Epithelial cell of alveolus of lung (primary cell): ENCODE results near the gene REL. TPM values are rescaled to one million over a fixed set of nuclear protein-coding genes. Genes with fewer than 3 reads are reported as not detected.

Experiments
- total RNA-seq: library from RNA; depleted of rRNA; stranded (reverse); fragments of >200 nt; gene quantifications from 2 replicates; pipeline ENCODE4 v1.2.1, GENCODE V29; 2015

The REL gene
- total RNA-seq = 6.6 and 7.5 TPM in 2 replicates

GRCh38 chr2:60881047-60881932, at the start of gene REL:
Gene REL, plus strand, starts transcription at chr2:60881574. Its CDS starts 267 bp downstream, at chr2:60881841.

Other genes starting within 250 kb of the REL start
- gene PAPOLG, start 125.3 kb upstream of the REL start, total RNA-seq = 12.8 and 13.4 TPM in 2 replicates
- gene PEX13, start 136.1 kb downstream of the REL start, total RNA-seq = 26.7 and 30.0 TPM in 2 replicates
- 3.4 and 9.5 TPM in 2 replicates for gene PUS10, start 136.7 kb downstream of the REL start, total RNA-seq
- 7.2 TPM in 2 replicates for gene SANBR, start 184.3 kb downstream of the REL start, total RNA-seq